ENCODE results near the gene RPLP2.

GRCh38 chr11:790721-791564 lies 18.8 kb upstream of the RPLP2 start:
- TF ChIP-seq CTCF (conservative IDR thresholded peaks at IDR 0.05; ENCODE audit: low read depth, low read length) (no peak), POLR2A (IDR thresholded peaks at IDR 0.05; ENCODE audit: low read depth, low read length) (no peak), RFX5 (IDR thresholded peaks at IDR 0.05; ENCODE audit: low read depth, low read length) (no peak), USF2 (IDR thresholded peaks at IDR 0.05; ENCODE audit: low read depth, low read length) (no peak), CHD1 (IDR thresholded peaks at IDR 0.05; ENCODE audit: low read depth, low read length) (no peak), MAZ (IDR thresholded peaks at IDR 0.05; ENCODE audit: borderline replicate concordance, low read depth, low read length) (no peak), ELK1 (IDR thresholded peaks at IDR 0.05; ENCODE audit: borderline replicate concordance, low read depth, low read length) (no peak), RCOR1 (IDR thresholded peaks at IDR 0.05; ENCODE audit: insufficient replicate concordance, low read length) (no peak), SMC3 (IDR thresholded peaks at IDR 0.05; ENCODE audit: low read depth, low read length) (no peak), FOS (IDR thresholded peaks at IDR 0.05; ENCODE audit: low read depth, low read length) (no peak), RAD21 (IDR thresholded peaks at IDR 0.05; ENCODE audit: low read length) (no peak)
